Measurements from ENCODE around the gene NFE2.
A peak's percentile ranks its signal among the peaks of the same experiment; 100 is the strongest.

Gene NFE2

GRCh38 chr12:54280468-54281260 is 20.2 kb downstream of the NFE2 start, which contains the start of gene HNRNPA1 (continued):
- TF ChIP-seq ZNF362 (tag by site-specific recombination; IDR thresholded peaks at IDR 0.05) (no peak), ZNF521 (tag by site-specific recombination; IDR thresholded peaks at IDR 0.05) (no peak), MYNN (tag by site-specific recombination; IDR thresholded peaks at IDR 0.05; ENCODE audit: borderline replicate concordance) (no peak), ZNF560 (tag by site-specific recombination; IDR thresholded peaks at IDR 0.05; ENCODE audit: borderline replicate concordance) (no peak), ZNF169 (tag by site-specific recombination; IDR thresholded peaks at IDR 0.05) (0 out of 2 replicates have a peak, but pooled peaks have one; percentile 69), ZNF423 (tag by site-specific recombination; IDR thresholded peaks at IDR 0.05) (no peak), ZNF10 (tag by site-specific recombination; IDR thresholded peaks at IDR 0.05) (peak; percentile 67; the same call in 1 of the 2 replicates), ZNF561 (tag by site-specific recombination; IDR thresholded peaks at IDR 0.05; ENCODE audit: borderline replicate concordance) (no peak; the same call in none of the 2 replicates), ZBTB6 (tag by site-specific recombination; IDR thresholded peaks at IDR 0.05) (no peak), YY1 (tag by site-specific recombination; IDR thresholded peaks at IDR 0.05) (peak; percentile 97), ZNF501 (tag by site-specific recombination; IDR thresholded peaks at IDR 0.05) (peak; percentile 97), ZBTB17 (tag by site-specific recombination; IDR thresholded peaks at IDR 0.05) (peak; percentile 63), PRDM10 (tag by site-specific recombination; IDR thresholded peaks at IDR 0.05) (peak; percentile 55), ZBTB11 (tag by site-specific recombination; conservative IDR thresholded peaks at IDR 0.05; ENCODE audit: low read depth) (no peak), ZBTB48 (tag by site-specific recombination; IDR thresholded peaks at IDR 0.05) (no peak; the same call in 1 of the 2 replicates), ZNF174 (tag by site-specific recombination; IDR thresholded peaks at IDR 0.05) (no peak), ZNF391 (tag by site-specific recombination; IDR thresholded peaks at IDR 0.05; ENCODE audit: borderline replicate concordance, low read depth) (peak; percentile 91), ZNF114 (tag by site-specific recombination; IDR thresholded peaks at IDR 0.05) (no peak), ZSCAN30 (tag by site-specific recombination; IDR thresholded peaks at IDR 0.05) (peak; percentile 86), ZNF416 (tag by site-specific recombination; IDR thresholded peaks at IDR 0.05) (no peak), ZNF280C (tag by site-specific recombination; IDR thresholded peaks at IDR 0.05) (no peak)
- TF ChIP-seq, protein P1, sequence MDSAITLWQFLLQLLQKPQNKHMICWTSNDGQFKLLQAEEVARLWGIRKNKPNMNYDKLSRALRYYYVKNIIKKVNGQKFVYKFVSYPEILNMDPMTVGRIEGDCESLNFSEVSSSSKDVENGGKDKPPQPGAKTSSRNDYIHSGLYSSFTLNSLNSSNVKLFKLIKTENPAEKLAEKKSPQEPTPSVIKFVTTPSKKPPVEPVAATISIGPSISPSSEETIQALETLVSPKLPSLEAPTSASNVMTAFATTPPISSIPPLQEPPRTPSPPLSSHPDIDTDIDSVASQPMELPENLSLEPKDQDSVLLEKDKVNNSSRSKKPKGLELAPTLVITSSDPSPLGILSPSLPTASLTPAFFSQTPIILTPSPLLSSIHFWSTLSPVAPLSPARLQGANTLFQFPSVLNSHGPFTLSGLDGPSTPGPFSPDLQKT (IDR thresholded peaks at IDR 0.05; ENCODE audit: borderline replicate concordance, low read depth, low read length) = no peak
- TF ChIP-seq, protein P2, sequence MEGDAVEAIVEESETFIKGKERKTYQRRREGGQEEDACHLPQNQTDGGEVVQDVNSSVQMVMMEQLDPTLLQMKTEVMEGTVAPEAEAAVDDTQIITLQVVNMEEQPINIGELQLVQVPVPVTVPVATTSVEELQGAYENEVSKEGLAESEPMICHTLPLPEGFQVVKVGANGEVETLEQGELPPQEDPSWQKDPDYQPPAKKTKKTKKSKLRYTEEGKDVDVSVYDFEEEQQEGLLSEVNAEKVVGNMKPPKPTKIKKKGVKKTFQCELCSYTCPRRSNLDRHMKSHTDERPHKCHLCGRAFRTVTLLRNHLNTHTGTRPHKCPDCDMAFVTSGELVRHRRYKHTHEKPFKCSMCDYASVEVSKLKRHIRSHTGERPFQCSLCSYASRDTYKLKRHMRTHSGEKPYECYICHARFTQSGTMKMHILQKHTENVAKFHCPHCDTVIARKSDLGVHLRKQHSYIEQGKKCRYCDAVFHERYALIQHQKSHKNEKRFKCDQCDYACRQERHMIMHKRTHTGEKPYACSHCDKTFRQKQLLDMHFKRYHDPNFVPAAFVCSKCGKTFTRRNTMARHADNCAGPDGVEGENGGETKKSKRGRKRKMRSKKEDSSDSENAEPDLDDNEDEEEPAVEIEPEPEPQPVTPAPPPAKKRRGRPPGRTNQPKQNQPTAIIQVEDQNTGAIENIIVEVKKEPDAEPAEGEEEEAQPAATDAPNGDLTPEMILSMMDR (tag by site-specific recombination; IDR thresholded peaks at IDR 0.05) = no peak; the same call in 1 of the 2 replicates

All from HEK293 (cell line).